ENCODE measurements around the gene OLFM4. TPM values are rescaled to one million over a fixed set of nuclear protein-coding genes. Genes with fewer than 3 reads are reported as not detected.

The OLFM4 gene
- total and polyA plus RNA-seq, 4 donors, result 0.34 to 18.1 (median 3.2) TPM

GRCh38 chr13:53088871-53089270, 60.3 kb downstream of the OLFM4 start:
- Histone ChIP-seq H3K9me3 (ENCODE audit: control insufficient read depth in 4 of 4, insufficient read depth in 3 of 4, low read length in 3 of 4) (peaks cover 0 to 4% (median 1%) of the 10 kb centered on the region in 4 donors), H3K4me1 (ENCODE audit: control insufficient read depth in 5 of 5, insufficient read depth in 5 of 5, low read length in 5 of 5) (peaks cover 0 to 6% (median 0%) of the 10 kb centered on the region in 5 donors), H3K36me3 (ENCODE audit: control insufficient read depth in 4 of 4, insufficient read depth in 4 of 4, low read length in 4 of 4) (no peaks in the 10 kb centered on the region), H3K9ac (ENCODE audit: insufficient read depth in 1 of 2, low read length in 2 of 2) (no peak overlapping the region), H3K4me3 (no peak overlapping the region), H3K27me3 (ENCODE audit: control insufficient read depth in 3 of 3, insufficient read depth in 3 of 3, low read length in 2 of 3) (no peaks in the 10 kb centered on the region), H3K27ac (ENCODE audit: low read depth in 1 of 2, low read length in 1 of 2) (no peak overlapping the region)
- WGBS, 2 donors, result 70 to 87% methylated on average over 3 of the region's 3 CpGs
- DNase-seq (no peak), ATAC-seq (ENCODE audit: insufficient read depth, low FRiP score) (no peak)
- TF ChIP-seq CTCF (IDR thresholded peaks at IDR 0.05; ENCODE audit: control extremely low read depth, extremely low read depth), result no peak

- DNase-seq (no peak), ATAC-seq (ENCODE audit: insufficient read depth, low FRiP score) (no peak)
- peaks cover 0 to 6% (median 0%) of the 10 kb centered on the region in 5 donors for H3K4me1 ChIP-seq (ENCODE audit: control insufficient read depth in 5 of 5, insufficient read depth in 5 of 5, low read length in 5 of 5)
- 54 to 64% methylated on average over 1 of the region's 1 CpG for WGBS, 2 donors
- no peaks in the 10 kb centered on the region for H3K9me3 ChIP-seq (ENCODE audit: control insufficient read depth in 4 of 4, insufficient read depth in 3 of 4, low read length in 3 of 4)
- H3K27ac ChIP-seq (ENCODE audit: low read depth in 1 of 2, low read length in 1 of 2), result no peak overlapping the region
- no peak overlapping the region for H3K4me3 ChIP-seq
- H3K27me3 ChIP-seq (ENCODE audit: control insufficient read depth in 3 of 3, insufficient read depth in 3 of 3, low read length in 2 of 3), result no peaks in the 10 kb centered on the region
- TF ChIP-seq CTCF (IDR thresholded peaks at IDR 0.05; ENCODE audit: control extremely low read depth, extremely low read depth), result no peak
- no peaks in the 10 kb centered on the region for H3K36me3 ChIP-seq (ENCODE audit: control insufficient read depth in 4 of 4, insufficient read depth in 4 of 4, low read length in 4 of 4)
- no peak overlapping the region for H3K9ac ChIP-seq (ENCODE audit: insufficient read depth in 1 of 2, low read length in 2 of 2)
These were observed 61.3 kb downstream of the OLFM4 start for GRCh38 chr13:53089951-53090350.

- H3K4me3 ChIP-seq, result no peak overlapping the region
- peaks cover 0 to 6% (median 0%) of the 10 kb centered on the region in 5 donors for H3K4me1 ChIP-seq (ENCODE audit: control insufficient read depth in 5 of 5, insufficient read depth in 5 of 5, low read length in 5 of 5)
- H3K27me3 ChIP-seq (ENCODE audit: control insufficient read depth in 3 of 3, insufficient read depth in 3 of 3, low read length in 2 of 3), result no peaks in the 10 kb centered on the region
- no peak for TF ChIP-seq CTCF (IDR thresholded peaks at IDR 0.05; ENCODE audit: control extremely low read depth, extremely low read depth)
- 58 to 76% methylated on average over 3 of the region's 3 CpGs for WGBS, 2 donors
- ATAC-seq (ENCODE audit: insufficient read depth, low FRiP score) (no peak), DNase-seq (peak in 1 of 3 donors; percentile 8)
- H3K27ac ChIP-seq (ENCODE audit: low read depth in 1 of 2, low read length in 1 of 2), result no peak overlapping the region
- H3K9me3 ChIP-seq (ENCODE audit: control insufficient read depth in 4 of 4, insufficient read depth in 3 of 4, low read length in 3 of 4), result no peaks in the 10 kb centered on the region
- no peaks in the 10 kb centered on the region for H3K36me3 ChIP-seq (ENCODE audit: control insufficient read depth in 4 of 4, insufficient read depth in 4 of 4, low read length in 4 of 4)
- no peak overlapping the region for H3K9ac ChIP-seq (ENCODE audit: insufficient read depth in 1 of 2, low read length in 2 of 2)
These were observed 61.8 kb downstream of the OLFM4 start for GRCh38 chr13:53090461-53090860.

- Histone ChIP-seq H3K4me3 (no peak overlapping the region), H3K36me3 (ENCODE audit: control insufficient read depth in 4 of 4, insufficient read depth in 4 of 4, low read length in 4 of 4) (no peaks in the 10 kb centered on the region), H3K4me1 (ENCODE audit: control insufficient read depth in 5 of 5, insufficient read depth in 5 of 5, low read length in 5 of 5) (peaks cover 0 to 6% (median 0%) of the 10 kb centered on the region in 5 donors), H3K9me3 (ENCODE audit: control insufficient read depth in 4 of 4, insufficient read depth in 3 of 4, low read length in 3 of 4) (no peaks in the 10 kb centered on the region), H3K27ac (ENCODE audit: low read depth in 1 of 2, low read length in 1 of 2) (no peak overlapping the region), H3K27me3 (ENCODE audit: control insufficient read depth in 3 of 3, insufficient read depth in 3 of 3, low read length in 2 of 3) (no peaks in the 10 kb centered on the region), H3K9ac (ENCODE audit: insufficient read depth in 1 of 2, low read length in 2 of 2) (no peak overlapping the region)
- TF ChIP-seq CTCF (IDR thresholded peaks at IDR 0.05; ENCODE audit: control extremely low read depth, extremely low read depth), result no peak
- DNase-seq (no peak), ATAC-seq (ENCODE audit: insufficient read depth, low FRiP score) (no peak)
- WGBS, 2 donors, result 75 to 84% methylated on average over 2 of the region's 2 CpGs
These were observed 64.3 kb downstream of the OLFM4 start for GRCh38 chr13:53092931-53093330.
